ENCODE data around the gene DAGLA.
A peak's percentile ranks its signal among the peaks of the same experiment; 100 is the strongest.

DAGLA gene

DNA sequence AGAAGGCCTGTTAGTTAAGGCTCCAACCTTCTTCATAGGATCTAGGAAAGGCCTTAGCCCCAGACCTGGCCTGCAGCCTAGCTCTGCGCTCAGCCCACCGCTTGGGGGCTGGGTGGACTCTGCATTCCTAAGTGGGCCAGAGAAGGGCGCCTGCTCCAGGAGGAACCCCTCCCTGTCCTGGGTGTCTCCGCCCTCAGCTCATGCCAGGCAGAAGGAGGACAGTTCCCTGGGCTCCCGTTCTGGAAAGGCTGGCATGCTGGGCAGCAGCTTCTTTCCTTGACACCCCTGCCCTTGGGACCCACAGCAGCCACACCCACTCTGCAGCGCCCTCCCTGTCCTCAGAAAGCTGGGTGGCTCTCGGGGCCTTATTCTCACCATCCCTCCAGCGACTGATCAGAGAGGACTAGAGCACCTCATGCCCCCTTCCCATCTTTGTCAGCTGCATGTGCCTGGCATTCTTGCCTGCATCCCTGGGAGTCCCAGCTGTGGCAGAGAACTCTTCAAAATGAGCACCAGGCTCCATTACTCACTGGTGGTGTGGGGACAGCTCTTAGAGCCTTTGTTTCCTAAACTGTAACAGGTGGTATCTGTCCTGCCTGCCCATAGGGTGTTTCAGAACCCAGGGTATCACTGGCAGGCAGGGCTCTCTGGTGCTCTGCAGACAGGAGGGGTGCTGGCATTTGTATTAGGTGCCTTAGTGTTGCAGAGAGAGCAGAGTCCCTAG lies 51.9 kb downstream of the DAGLA start:
- TF ChIP-seq, protein P1, sequence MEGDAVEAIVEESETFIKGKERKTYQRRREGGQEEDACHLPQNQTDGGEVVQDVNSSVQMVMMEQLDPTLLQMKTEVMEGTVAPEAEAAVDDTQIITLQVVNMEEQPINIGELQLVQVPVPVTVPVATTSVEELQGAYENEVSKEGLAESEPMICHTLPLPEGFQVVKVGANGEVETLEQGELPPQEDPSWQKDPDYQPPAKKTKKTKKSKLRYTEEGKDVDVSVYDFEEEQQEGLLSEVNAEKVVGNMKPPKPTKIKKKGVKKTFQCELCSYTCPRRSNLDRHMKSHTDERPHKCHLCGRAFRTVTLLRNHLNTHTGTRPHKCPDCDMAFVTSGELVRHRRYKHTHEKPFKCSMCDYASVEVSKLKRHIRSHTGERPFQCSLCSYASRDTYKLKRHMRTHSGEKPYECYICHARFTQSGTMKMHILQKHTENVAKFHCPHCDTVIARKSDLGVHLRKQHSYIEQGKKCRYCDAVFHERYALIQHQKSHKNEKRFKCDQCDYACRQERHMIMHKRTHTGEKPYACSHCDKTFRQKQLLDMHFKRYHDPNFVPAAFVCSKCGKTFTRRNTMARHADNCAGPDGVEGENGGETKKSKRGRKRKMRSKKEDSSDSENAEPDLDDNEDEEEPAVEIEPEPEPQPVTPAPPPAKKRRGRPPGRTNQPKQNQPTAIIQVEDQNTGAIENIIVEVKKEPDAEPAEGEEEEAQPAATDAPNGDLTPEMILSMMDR (conservative IDR thresholded peaks at IDR 0.05; ENCODE audit: control insufficient read depth, insufficient read depth, low read depth, low read length), result no peak
- no peak for DNase-seq (ENCODE audit: low read depth)
- no peak overlapping the region for H3K4me3 ChIP-seq (ENCODE audit: control insufficient read depth, low read depth, low read length)

DNA sequence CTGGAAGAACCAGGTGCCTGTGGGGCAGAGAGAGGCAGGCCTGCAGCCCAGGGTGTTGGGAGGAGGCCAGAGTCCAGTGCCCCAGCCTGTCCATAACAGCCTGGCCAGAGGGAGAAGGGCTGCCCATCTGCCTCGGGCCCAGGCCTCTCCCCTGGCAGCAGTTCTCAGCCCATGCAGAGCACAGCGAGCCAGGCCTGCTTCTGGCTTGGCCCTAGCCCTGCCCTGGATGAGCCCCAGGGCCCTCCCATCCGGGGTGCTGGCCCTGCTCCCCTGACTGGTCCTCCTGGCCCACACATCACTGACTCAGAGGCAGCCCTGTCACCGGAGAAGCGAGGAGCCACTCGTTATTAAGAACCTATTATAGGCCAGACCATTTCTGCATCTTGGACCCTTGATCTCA lies 52.5 kb downstream of the DAGLA start:
- peak; percentile 80 for DNase-seq (ENCODE audit: low read depth)
- H3K4me3 ChIP-seq (ENCODE audit: control insufficient read depth, low read depth, low read length), result no peak overlapping the region
- TF ChIP-seq, protein P1 (conservative IDR thresholded peaks at IDR 0.05; ENCODE audit: control insufficient read depth, insufficient read depth, low read depth, low read length), result no peak

DNA sequence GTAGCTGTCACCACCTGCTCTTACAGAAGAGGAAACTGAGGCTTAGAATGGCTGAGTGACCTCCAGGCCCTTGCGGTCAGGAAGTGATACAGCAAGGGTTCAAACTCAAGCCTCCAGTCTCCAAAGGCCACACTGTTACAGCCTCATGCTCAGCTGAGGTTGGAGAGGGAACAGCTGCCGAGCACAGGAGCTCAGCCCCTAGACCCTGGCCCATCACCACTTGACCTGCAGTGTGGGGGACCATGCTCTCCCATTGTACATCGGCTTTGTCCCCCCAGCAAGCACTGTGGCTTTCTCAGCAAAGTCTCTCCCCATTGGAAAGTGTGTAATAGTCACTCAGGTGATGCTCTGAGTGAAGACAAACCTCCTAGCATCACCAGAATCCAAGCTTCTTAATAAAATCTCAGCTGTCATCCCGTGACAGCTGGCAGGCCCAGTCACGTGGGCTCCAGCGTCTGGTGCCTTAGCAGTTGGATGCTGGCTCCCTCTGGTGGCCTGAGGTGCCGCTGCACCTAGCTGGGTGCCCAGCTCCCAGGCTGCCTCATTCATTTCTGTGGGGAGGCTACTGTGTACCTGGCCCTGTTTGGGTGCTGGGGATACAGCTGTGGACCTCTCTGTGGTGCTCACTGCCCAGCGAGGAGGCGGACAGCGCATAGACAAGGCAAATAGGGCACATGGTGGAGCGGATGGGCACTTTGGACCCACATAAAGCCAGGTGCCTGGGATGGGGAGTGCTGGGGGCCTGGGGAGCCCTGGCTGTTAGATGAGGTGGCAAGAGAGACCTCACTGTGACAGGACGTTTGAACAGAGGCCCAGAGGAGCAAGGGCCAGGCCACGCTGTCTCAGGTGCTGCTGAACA lies 53.2 kb downstream of the DAGLA start:
- peak; percentile 83 for DNase-seq (ENCODE audit: low read depth)
- no peak overlapping the region for H3K4me3 ChIP-seq (ENCODE audit: control insufficient read depth, low read depth, low read length)
- TF ChIP-seq, protein P1 (conservative IDR thresholded peaks at IDR 0.05; ENCODE audit: control insufficient read depth, insufficient read depth, low read depth, low read length), result peak; percentile 99

DNA sequence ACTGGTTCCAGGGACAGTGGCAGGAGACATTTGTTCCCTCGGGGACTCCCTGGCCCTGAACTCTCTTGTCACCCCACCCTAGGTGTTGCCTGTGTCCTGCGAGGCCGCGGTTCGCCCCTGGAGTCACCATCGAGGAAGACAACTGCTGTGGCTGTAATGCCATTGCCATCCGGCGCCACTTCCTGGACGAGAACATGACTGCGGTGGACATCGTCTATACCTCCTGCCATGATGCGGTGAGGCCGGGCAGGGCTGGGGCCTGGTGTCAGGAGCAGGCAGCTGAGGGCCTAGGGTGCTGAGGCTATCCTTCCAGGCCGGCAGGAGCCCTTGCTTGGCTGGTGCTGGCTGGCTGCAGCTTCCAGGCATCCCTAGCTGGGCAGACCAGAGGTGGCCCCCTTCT lies 54.6 kb downstream of the DAGLA start:
- TF ChIP-seq, protein P1 (conservative IDR thresholded peaks at IDR 0.05; ENCODE audit: control insufficient read depth, insufficient read depth, low read depth, low read length), result no peak

DNA sequence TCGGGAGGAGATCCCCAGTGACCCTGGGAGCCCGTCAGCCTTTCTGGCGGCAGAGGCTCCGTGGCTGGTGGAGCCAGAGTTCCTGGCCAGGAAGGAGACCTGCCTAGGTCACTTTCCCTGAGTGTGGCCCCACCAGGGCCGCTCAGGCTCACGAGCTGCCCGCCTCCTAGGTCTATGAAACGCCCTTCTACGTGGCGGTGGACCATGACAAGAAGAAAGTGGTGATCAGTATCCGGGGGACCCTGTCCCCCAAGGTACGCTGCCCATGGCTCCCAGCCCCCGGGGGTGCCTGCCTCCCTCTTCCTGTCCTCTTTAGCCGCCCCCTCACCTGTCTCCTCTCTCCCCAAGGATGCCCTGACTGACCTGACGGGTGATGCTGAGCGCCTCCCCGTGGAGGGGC lies 55.2 kb downstream of the DAGLA start:
- TF ChIP-seq, protein P1 (conservative IDR thresholded peaks at IDR 0.05; ENCODE audit: control insufficient read depth, insufficient read depth, low read depth, low read length), result no peak
- H3K4me3 ChIP-seq (ENCODE audit: control insufficient read depth, low read depth, low read length), result no peak overlapping the region
- DNase-seq (ENCODE audit: low read depth), result no peak

More for the DNA sequence above, 54.6 kb downstream of the DAGLA start:
- H3K4me3 ChIP-seq (ENCODE audit: control insufficient read depth, low read depth, low read length), result no peak overlapping the region
- no peak for DNase-seq (ENCODE audit: low read depth)

DNA sequence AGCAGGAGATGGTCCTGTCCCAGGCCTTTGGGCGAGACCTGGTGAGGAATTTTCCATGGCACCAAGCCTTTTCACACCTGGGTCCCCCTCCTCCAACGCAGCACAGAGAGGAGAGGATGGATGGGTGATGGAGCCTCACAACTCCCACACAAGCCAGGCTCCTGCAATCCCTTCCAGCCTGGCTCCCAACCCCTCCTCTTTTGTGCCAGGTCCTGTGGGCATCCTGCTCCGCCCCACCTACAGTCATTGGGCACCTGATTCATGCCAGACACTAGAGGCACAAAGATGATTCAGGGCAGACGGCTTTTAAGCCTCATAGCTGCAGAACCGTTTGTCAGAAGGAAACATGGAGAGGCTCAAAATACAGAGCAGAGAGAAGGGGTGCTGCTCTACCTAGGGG lies 56.1 kb downstream of the DAGLA start:
- DNase-seq (ENCODE audit: low read depth), result no peak
- TF ChIP-seq, protein P1 (conservative IDR thresholded peaks at IDR 0.05; ENCODE audit: control insufficient read depth, insufficient read depth, low read depth, low read length), result no peak

More for the DNA sequence above, 56.1 kb downstream of the DAGLA start:
- H3K4me3 ChIP-seq (ENCODE audit: control insufficient read depth, low read depth, low read length), result no peak overlapping the region
